GM21619 (cell line): ENCODE measurements around the gene TNPO3.

ENCODE experiments used
- ATAC-seq: cut with Tn5 transposase; IDR thresholded peaks from one replicate; pipeline ENCODE4 v1.9.1; 2021; ENCODE audit not compliant: unreplicated experiment

The TNPO3 gene

DNA sequence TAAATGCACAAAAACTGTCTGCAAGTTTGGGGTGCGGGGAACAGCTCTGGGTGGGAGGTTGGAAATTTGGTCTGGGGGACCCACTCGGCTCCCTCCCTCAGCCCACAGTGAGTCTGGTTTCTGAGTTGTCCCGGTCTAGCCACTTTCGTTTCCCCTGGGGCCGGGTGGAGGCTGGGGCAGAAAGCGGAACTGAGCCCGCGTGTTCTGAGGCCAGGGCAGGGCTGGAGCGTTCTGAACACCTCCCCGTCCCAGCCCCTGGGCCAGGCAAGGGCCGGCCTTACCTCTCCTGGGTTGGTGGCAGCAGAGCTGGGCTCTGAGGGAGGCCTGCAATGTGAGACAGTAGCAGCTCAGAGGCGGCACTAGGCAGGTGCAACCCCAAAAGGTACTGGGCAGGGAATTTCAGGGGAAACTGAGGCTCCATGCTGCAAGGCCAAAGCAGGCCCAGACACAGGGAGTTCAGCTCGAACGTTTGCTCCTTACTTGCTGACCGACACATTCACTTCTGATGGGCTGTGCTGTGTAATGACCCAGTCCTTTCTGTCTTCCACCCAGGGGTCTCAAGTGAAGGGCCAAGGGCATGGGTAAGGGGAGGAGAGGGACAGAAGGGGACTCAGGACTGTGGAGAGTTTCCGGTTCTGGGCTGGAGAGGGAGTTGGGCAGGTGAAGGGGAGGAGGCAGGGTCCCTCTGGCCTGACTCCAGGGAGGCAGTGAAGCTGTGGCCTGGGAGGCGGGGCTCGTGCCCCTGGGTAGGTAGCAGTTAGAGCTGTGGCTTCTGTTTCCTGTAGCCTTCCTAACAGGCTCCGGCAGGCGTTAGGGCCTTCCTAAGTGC lies 114.2 kb downstream of the TNPO3 start:
- ATAC-seq, result peak; percentile 51

GRCh38 chr7:128939861-128940410 lies 115.0 kb downstream of the TNPO3 start:
- ATAC-seq, result peak; percentile 18

DNA sequence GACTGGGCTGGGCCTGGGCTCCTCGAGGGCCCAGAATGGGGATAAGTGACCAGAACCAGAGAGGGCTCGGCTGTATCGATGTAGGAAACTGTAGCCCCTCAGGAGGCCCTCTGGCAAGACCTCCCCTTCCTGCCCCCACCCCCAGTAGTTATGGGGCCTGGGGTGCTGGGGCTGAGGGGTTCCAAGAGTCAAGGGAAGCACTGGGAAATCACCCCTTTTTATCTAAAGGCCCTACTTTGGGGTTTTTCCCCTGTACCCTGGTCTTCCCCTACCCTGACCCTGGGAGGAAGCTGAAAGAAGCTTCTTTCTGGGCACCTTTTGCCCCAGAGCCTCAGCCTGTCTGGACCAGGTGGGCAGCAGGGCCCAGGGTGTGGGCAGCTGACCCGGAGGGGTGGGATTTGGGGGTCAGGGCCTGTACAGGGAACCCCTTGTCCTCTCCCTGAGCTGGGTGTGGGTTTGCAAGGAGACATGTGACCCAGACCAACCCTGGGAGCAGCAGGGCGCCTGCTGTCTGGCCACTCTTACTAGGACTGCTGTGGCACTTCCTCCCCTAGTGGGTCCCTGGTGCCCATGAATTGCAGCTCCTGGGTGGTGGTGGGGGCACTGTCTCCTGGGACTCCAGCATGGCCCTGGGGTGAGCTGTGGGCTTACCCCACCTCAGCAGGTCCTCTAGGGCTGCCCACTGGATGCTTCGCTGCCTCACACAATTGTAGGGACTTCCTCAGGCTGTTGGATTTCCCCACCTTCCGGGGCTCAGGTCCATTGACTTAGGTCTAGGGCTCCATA lies 115.6 kb downstream of the TNPO3 start:
- ATAC-seq, result peak; percentile 19

- ATAC-seq, result no peak
These were observed 116.3 kb downstream of the TNPO3 start for GRCh38 chr7:128938544-128939074.

DNA sequence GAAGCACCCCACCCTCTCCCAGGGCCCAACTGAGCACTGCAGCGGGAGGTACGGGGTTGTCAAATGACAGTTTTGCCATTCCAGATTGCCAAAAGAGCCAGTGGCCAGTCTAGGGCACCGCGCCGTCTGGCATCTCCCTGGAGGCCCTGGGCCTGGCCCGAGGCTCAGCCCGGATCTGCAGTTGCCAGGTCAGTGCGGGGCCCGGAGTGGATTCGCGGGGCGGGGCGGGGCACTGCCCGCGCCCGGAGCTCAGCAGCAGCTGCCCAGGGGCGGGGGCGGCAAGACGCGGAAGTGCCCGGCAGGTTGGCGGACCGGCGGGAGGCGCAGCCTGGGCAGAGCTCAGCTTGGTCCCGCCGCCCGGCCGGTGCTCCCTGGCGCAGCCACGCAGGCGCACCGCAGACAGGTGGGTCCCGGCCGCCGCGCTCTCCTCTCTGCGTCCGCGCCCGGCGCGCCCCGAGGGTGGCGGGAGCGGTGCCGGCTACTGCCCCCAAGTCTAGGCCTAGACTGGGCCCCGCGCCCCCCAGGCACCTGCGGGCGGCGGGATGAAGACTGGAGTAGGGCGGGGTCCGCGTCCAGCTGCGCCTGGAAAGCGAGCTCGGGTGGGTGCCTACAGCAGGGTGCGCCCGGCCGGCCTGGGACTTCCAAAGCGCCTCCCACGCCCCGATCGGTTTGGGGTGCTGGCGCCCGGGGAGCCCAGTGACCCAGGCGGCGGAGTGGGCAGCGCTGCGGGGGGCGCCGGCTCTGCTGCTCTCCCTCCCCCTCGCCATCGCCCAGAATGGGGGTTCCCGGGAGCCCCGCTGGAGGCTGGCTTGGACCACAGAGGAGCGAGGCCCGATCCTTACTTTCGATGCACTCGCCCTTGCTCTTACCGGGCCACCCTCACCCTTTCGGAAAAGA lies 117.0 kb downstream of the TNPO3 start, which contains the start of gene IRF5:
Gene IRF5, plus strand, starts transcription at position 281 of the 897 bp plus-strand sequence. CDS start 4,155 bp downstream, outside the sequence.
- ATAC-seq, result no peak

DNA sequence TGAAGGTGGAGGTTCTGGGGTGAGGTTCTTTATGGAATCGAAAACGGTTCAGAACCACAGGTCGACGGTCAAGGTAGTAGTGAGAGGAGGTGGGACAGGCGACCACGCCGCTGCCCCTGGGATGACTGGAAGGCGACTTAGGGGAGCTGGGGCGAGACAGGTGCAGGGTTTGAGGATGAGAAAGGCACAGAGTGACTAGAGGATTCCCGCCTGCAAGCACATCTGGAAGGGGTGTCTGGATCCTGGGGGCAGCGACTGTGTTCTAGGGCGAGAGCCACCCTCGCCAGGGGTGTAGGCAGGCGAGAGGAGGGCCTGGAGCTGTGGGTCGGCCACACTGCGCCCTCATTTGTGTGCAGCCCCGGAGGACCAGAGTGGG lies 117.7 kb downstream of the TNPO3 start:
- no peak for ATAC-seq

GRCh38 chr7:128936798-128937197 lies 118.1 kb downstream of the TNPO3 start:
- ATAC-seq, result no peak

GRCh38 chr7:128935342-128935730 lies 119.6 kb downstream of the TNPO3 start:
- ATAC-seq, result no peak

DNA sequence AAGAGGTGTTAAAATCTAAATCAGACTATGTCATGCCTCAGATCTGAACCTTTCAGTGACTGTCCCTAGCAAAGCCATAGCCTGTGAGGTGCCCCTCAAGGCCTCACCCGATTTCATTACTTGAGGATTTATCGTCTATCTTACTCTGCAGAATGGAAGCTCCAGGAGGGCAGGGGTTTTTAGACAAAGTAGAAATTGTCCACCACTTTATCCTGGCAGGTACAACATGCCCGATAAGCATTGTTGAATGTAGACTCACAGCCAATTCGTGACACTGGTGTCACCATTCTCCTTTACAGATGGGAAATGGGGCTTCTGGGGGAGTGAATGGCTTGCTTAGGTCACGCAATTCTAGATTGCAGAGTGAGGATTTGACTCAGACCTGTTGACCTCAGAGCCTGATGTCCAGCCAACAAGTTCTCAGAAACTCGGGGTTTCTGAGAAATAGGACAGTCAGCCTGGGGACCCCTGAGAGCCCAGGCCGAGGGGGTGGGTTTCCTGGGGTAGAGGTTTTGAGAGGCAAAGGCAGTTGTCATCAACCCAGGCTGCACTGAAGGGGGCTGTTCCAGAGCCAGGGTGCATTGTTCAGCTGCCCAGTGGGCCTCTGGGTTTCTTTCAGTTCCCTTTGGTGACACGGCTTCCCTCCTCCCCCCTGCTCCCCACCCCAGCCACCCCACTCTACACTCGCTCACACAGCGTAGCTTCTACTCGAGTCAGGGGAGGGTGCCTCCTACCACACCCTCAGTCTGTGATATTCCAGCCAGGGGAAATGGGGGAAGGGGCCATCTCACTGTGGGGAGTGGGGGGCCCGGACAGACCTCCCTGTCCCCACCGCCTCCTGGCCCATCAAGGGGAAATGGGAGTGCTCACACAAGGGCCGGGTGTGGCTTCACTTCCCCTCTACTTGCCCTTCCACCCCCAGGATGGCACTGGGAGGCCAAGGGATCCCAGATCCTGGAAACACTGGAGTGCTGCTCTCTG lies 120.3 kb downstream of the TNPO3 start:
- ATAC-seq, result peak; percentile 26

DNA sequence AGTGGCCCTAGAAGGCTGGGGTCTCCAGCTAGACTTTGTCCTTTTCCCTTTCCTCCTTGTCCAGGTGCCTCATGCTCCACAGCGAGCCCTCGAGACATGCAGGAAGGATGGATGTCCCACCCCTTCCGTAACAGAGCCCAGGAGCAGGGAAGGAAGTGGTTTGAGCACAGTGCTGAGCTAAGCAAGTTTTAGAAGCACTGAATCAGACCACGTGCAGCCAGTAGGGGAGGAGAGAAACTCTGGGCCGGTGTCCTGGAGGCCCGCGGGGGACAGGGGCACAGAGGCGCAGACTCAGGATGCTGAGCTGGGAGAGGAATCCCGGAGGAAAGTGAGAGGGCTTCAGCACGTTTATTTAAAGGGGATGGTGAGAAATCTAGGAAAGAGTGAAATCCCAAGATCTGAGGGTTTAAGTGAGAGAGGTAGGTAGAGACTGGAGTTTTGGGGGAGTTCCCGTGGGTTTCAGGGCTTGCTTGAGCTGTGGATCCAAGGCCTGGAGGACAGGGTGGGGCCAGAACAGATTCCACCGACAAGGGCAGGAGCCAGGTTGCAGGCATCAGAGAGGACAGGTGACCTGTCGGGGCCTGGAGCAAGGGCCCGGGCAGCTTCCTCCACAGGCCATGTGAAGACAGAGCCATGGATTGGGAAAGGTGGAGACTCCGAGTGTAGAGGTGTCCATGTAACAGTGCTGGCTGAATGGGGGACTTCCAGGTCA lies 121.6 kb downstream of the TNPO3 start:
- ATAC-seq, result peak; percentile 34

DNA sequence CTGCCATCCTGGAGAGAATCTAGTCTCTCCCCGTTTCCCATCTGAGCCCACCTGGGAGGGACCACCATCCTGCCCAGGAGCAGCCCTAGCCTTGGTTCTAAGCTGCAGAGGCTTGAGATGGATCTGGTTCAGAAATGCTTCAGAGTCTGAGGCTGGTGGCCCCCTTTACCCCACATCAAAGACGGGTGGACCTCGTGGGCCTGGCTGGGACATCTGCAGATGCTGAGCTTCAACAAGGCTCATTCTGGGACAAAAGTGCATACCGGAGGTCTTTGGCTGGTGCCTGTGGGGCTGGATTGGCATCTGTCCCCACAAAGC lies 122.1 kb downstream of the TNPO3 start:
- ATAC-seq, result no peak

GRCh38 chr7:128931965-128932861 lies 122.7 kb downstream of the TNPO3 start:
- no peak for ATAC-seq

DNA sequence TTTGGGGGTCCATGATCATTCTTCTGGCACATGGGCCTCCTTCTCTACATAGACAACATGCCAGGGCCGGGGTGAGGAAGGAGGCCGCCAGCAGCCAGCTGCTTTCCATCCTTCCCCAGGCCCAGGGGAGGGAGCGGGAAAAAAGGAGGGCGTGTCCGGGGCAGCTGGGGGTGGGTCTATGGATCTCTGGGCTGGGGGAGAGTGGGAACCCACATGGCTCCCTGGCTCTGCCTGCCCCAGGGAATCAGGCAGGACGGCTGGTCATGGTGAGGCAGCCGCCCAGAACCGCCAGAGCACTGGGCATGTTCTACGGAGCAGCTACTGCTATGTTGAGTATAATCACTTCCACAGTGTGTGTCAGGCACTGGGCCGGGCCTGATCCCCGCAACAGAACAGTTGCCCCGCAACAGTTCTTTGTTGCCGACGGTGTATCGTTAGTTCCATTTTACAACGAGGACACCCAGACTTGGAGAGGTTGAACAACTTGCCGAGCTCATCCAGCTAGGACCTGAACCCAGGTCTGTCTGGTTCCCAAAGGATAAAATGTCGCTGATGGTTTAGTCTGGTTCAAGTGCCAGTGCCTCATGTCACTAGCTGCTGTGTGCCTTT lies 123.6 kb downstream of the TNPO3 start:
- no peak for ATAC-seq

GRCh38 chr7:128928882-128929788 lies 125.8 kb downstream of the TNPO3 start:
- ATAC-seq, result no peak

DNA sequence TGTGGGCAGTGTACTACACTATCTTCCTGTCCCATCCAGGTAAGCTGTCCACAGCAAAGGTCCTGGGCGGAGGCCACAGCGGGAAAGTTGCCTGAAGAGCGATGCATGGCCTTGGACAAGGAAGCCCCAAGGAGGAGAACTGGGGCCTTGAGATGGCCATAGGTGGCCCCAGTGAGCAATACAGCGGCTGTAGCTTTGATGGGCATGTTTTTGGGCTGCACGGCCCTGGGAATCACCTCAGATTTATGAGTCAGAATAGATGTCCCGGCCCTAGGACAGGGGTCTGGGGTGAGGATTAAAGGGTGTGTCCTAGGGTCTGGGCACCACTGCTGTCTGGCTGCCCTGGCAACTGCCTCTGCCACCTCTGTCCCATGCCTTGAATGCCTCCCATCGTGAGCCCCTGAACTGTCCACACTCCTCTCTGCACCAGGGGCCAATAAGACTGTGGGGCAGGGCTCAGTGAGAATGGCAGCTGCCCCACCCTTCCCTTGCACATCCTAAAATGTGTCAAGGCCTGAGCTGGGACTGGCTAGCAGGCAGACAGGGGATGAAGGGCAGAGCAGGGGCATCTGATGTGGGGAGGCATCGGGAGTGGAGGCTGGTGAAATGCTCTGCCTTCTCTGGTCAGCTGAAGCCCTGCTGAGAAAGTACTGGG lies 126.6 kb downstream of the TNPO3 start:
- no peak for ATAC-seq
